HepG2 (cell line): Measurements from ENCODE around the gene CLEC2B. TPM values are rescaled to one million over a fixed set of nuclear protein-coding genes. Genes with fewer than 3 reads are reported as not detected.

ENCODE experiments used
- CREM ChIP-seq, 2 experiments: sonication (generic) in 1 of 2; formaldehyde crosslinking in 1 of 2; IDR thresholded peaks; 2 replicates each; pipeline versions ENCODE4 v1.4.0 to v1.6.1; 2016 to 2020; ENCODE audit warnings: antibody characterized with exemption in 1 of 2, mild to moderate bottlenecking in 1 of 2, missing genetic modification reagents in 1 of 2
- GABPB1 ChIP-seq: IDR thresholded peaks from 2 replicates; pipeline ENCODE4 v1.6.1; 2016; ENCODE audit warnings: mild to moderate bottlenecking, missing genetic modification reagents, moderate library complexity, missing compliant biosample characterization
- HINFP ChIP-seq: sonication (generic); formaldehyde crosslinking; IDR thresholded peaks from 2 replicates; pipeline ENCODE4 v1.4.0; 2020; ENCODE audit warnings: low read depth, mild to moderate bottlenecking, missing genetic modification reagents
- KIAA2018 ChIP-seq: sonication (generic); formaldehyde crosslinking; IDR thresholded peaks from 2 replicates; pipeline ENCODE4 v1.5.0; 2020; ENCODE audit warnings: mild to moderate bottlenecking, missing genetic modification reagents, borderline replicate concordance
- REPIN1 ChIP-seq: sonication (generic); formaldehyde crosslinking; IDR thresholded peaks from 2 replicates; pipeline ENCODE4 v1.8.0; 2022; ENCODE audit warnings: missing genetic modification reagents, low read depth, mild to moderate bottlenecking, borderline replicate concordance
- TBX3 ChIP-seq: fragments of 450-650 bp; IDR thresholded peaks from 2 replicates; pipeline ENCODE4 v1.6.1; 2017; ENCODE audit warnings: antibody characterized with exemption, mild to moderate bottlenecking, inconsistent platforms, borderline replicate concordance
- TFDP1 ChIP-seq: IDR thresholded peaks from 2 replicates; pipeline ENCODE4 v1.6.1; 2016; ENCODE audit warnings: missing compliant biosample characterization, missing genetic modification reagents, borderline replicate concordance
- XRCC5 ChIP-seq: fragments of 200-400 bp; formaldehyde crosslinking; optimal IDR thresholded peaks from 2 replicates; pipeline ENCODE3; 2017; ENCODE audit warnings: mild to moderate bottlenecking, low read length
- ZBTB38 ChIP-seq: sonication (generic); formaldehyde crosslinking; IDR thresholded peaks from 2 replicates; pipeline ENCODE4 v1.5.1; 2020; ENCODE audit warnings: mild to moderate bottlenecking, missing genetic modification reagents
- ZBTB42 ChIP-seq: sonication (generic); formaldehyde crosslinking; IDR thresholded peaks from 2 replicates; pipeline ENCODE4 v1.5.0; 2020; ENCODE audit warnings: mild to moderate bottlenecking, missing genetic modification reagents
- ZNF17 ChIP-seq: sonication (generic); formaldehyde crosslinking; IDR thresholded peaks from 2 replicates; pipeline ENCODE4 v1.5.0; 2020; ENCODE audit warnings: mild to moderate bottlenecking, missing genetic modification reagents
- ZNF576 ChIP-seq: sonication (generic); formaldehyde crosslinking; IDR thresholded peaks from 2 replicates; pipeline ENCODE4 v1.4.0; 2020; ENCODE audit warnings: mild to moderate bottlenecking, missing genetic modification reagents
- ZNF678 ChIP-seq: sonication (generic); formaldehyde crosslinking; IDR thresholded peaks from 2 replicates; pipeline ENCODE4 v1.4.0; 2020; ENCODE audit warnings: mild to moderate bottlenecking, missing genetic modification reagents
- ZNF737 ChIP-seq: sonication (generic); formaldehyde crosslinking; IDR thresholded peaks from 2 replicates; pipeline ENCODE4 v1.5.0; 2020; ENCODE audit warnings: missing genetic modification reagents, mild to moderate bottlenecking, borderline replicate concordance
- ZNF761 ChIP-seq: sonication (generic); formaldehyde crosslinking; conservative IDR thresholded peaks from 2 replicates; pipeline ENCODE4 v1.4.0; 2020; ENCODE audit warnings: mild to moderate bottlenecking, missing genetic modification reagents
- polyA plus RNA-seq, 8 experiments: library from polyadenylated mRNA; depleted of rRNA in 3 of 8; stranded (reverse) in 7 of 8; unstranded in 1 of 8; fragments of >200 nt; fragmentation: Illumina TruSeq in 4 of 8; extraction: Trizol in 4 of 8; gene quantifications; 2 replicates each; pipeline versions ENCODE4 v1.2.1 to v1.2.3, GENCODE V29; 2011 to 2016; ENCODE audit warnings: low read depth in 4 of 8, missing spikeins in 1 of 8, mixed read lengths in 1 of 8; ENCODE audit not compliant: insufficient read depth in 1 of 8
- total RNA-seq, 5 experiments: library from RNA; depleted of rRNA; stranded (reverse); fragments of >200 nt; fragmentation: Illumina TruSeq; extraction: Trizol; gene quantifications; 2 replicates each; pipeline ENCODE4 v1.2.3, GENCODE V29; 2016; ENCODE audit warnings: low read depth in 1 of 5

The CLEC2B gene
- total and polyA plus RNA-seq, 2 of the 13 experiments (the other 11 are each of a cell fraction or from before 2014, with no cell fraction given) = not detected

GRCh38 chr12:9813821-9814798, 55.0 kb downstream of the CLEC2B start (continued):
- no peak for TF ChIP-seq KIAA2018 (CRISPR knock-in tag)
- no peak for TF ChIP-seq REPIN1 (CRISPR knock-in tag)
- TF ChIP-seq TBX3 = no peak
- no peak for TF ChIP-seq TFDP1 (CRISPR knock-in tag)
- TF ChIP-seq ZNF678 (CRISPR knock-in tag) = no peak
- TF ChIP-seq HINFP (CRISPR knock-in tag) = no peak
- peak; percentile 66 for TF ChIP-seq XRCC5
- TF ChIP-seq ZNF576 = no peak
- no peak for TF ChIP-seq ZNF761 (CRISPR knock-in tag)
- 0 out of 2 replicates have a peak, but pooled peaks have one; percentile 17 for TF ChIP-seq ZNF17 (CRISPR knock-in tag)
- no peak for TF ChIP-seq ZBTB42 (CRISPR knock-in tag)
- TF ChIP-seq ZNF737 (CRISPR knock-in tag) = no peak
- TF ChIP-seq CREM (IDR thresholded peaks at IDR 0.05) = no peak
- TF ChIP-seq CREM (CRISPR knock-in tag; IDR thresholded peaks at IDR 0.05) = no peak
- TF ChIP-seq GABPB1 (CRISPR knock-in tag) = peak; percentile 34; the same call in 1 of the 2 replicates
- TF ChIP-seq ZBTB38 (CRISPR knock-in tag) = no peak
